ENCODE data around the gene COA6. TPM values are rescaled to one million over a fixed set of nuclear protein-coding genes. Genes with fewer than 3 reads are reported as not detected.

COA6 gene
- total and polyA plus RNA-seq, 2 of the 13 experiments (the other 11 are each of a cell fraction or from before 2014, with no cell fraction given) = 32.4 to 104 TPM

DNA sequence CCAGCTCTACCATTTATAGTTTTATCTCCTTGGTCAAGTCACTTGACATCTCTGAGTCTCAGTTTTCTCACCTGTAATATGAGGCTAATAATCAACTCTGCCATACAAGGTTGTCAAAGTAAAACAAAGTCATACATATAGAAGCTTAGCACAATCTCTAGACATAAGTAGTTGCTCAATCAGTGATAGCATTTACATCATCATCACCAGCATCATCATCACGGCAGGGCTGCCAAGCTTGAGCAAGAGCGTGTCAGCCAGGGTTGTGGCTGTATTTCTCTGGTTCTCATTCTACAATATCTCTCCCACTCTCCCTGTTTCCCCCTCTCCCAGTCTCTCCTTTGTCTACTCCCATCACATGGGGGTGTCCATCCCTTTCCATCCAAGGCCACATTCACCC, 41.7 kb upstream of the COA6 start:
- Histone ChIP-seq H3K27ac (ENCODE audit: extremely low read length, insufficient read depth, low read length) (no peak overlapping the region), H4K20me1 (ENCODE audit: insufficient read depth, low read length) (no peaks in the 10 kb centered on the region), H3K9me3 (ENCODE audit: low read length) (peaks cover 8% of the 10 kb centered on the region; the same call in 1 of the 2 replicates), H3K4me1 (ENCODE audit: insufficient read depth, low read length) (peaks cover 42% of the 10 kb centered on the region), H3K79me2 (ENCODE audit: insufficient read depth, low read length) (no peaks in the 10 kb centered on the region), H3K4me2 (ENCODE audit: low read depth, low read length) (no peak overlapping the region), H3K9ac (ENCODE audit: insufficient read depth, low read depth, low read length) (no peak overlapping the region), H3K4me3 (replicated peaks in 1 of 3; ENCODE audit: insufficient read depth in 1 of 3, low read depth in 2 of 3, low read length in 3 of 3) (no peak overlapping the region), H3K27me3 (ENCODE audit: control insufficient read depth in 1 of 2, insufficient read depth in 2 of 2, low read length in 2 of 2) (no peaks in the 10 kb centered on the region), H3K36me3 (replicated peaks in 1 of 2; ENCODE audit: control insufficient read depth in 1 of 2, insufficient read depth in 2 of 2, low read length in 2 of 2) (no peaks in the 10 kb centered on the region), H2AFZ (ENCODE audit: low read length) (no peak overlapping the region)
- ATAC-seq (no peak), FAIRE-seq (no peak), DNase-seq (ENCODE audit: low spot score) (no peak)
- intact Hi-C loops (cut with micrococcal nuclease; ENCODE audit: unreplicated experiment) (no loop called here), in situ Hi-C loops (cut with HindIII; ENCODE audit: extremely low pct_ligation_motif_present, low pct_unique_long_range_greater_than_20kb) (no loop called here)
- TF ChIP-seq CEBPB (IDR thresholded peaks at IDR 0.05; ENCODE audit: borderline replicate concordance, low read depth, low read length) = peak; percentile 55; the same call in 1 of the 2 replicates
- TF ChIP-seq, protein P1, sequence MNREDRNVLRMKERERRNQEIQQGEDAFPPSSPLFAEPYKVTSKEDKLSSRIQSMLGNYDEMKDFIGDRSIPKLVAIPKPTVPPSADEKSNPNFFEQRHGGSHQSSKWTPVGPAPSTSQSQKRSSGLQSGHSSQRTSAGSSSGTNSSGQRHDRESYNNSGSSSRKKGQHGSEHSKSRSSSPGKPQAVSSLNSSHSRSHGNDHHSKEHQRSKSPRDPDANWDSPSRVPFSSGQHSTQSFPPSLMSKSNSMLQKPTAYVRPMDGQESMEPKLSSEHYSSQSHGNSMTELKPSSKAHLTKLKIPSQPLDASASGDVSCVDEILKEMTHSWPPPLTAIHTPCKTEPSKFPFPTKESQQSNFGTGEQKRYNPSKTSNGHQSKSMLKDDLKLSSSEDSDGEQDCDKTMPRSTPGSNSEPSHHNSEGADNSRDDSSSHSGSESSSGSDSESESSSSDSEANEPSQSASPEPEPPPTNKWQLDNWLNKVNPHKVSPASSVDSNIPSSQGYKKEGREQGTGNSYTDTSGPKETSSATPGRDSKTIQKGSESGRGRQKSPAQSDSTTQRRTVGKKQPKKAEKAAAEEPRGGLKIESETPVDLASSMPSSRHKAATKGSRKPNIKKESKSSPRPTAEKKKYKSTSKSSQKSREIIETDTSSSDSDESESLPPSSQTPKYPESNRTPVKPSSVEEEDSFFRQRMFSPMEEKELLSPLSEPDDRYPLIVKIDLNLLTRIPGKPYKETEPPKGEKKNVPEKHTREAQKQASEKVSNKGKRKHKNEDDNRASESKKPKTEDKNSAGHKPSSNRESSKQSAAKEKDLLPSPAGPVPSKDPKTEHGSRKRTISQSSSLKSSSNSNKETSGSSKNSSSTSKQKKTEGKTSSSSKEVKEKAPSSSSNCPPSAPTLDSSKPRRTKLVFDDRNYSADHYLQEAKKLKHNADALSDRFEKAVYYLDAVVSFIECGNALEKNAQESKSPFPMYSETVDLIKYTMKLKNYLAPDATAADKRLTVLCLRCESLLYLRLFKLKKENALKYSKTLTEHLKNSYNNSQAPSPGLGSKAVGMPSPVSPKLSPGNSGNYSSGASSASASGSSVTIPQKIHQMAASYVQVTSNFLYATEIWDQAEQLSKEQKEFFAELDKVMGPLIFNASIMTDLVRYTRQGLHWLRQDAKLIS (CRISPR knock-in tag; IDR thresholded peaks at IDR 0.05) = no peak
- TF ChIP-seq, protein P2, sequence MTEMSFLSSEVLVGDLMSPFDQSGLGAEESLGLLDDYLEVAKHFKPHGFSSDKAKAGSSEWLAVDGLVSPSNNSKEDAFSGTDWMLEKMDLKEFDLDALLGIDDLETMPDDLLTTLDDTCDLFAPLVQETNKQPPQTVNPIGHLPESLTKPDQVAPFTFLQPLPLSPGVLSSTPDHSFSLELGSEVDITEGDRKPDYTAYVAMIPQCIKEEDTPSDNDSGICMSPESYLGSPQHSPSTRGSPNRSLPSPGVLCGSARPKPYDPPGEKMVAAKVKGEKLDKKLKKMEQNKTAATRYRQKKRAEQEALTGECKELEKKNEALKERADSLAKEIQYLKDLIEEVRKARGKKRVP (CRISPR knock-in tag; IDR thresholded peaks at IDR 0.05) = peak in 1 of 2 experiments; percentile 73; a peak in 1 of 4 replicates
- CTCF ChIA-PET (ENCODE audit: low intra/inter-chr PET ratio, low total read pairs) = no interaction called here
- POLR2A ChIA-PET = interaction anchor here (1.9 kb wide), 1 partner anchor 42 kb away, joined by 6 read pairs; the partner anchor contains the start of gene COA6
- 48% methylated on average over 2 of the region's 2 CpGs for WGBS (ENCODE audit: low lambda C conversion rate)
- no TSS peak for BruUV-seq (replicated peaks)

Measured in HepG2 (cell line).